CD8-positive, alpha-beta memory T cell (primary cell): ENCODE measurements around the gene WAS. TPM values are rescaled to one million over a fixed set of nuclear protein-coding genes. Genes with fewer than 3 reads are reported as not detected.

ENCODE experiments used
- CTCF ChIA-PET: fragments of 350-600 bp; sonication (Branson Sonifier 250); formaldehyde crosslinking; loops from one replicate; lab custom pipeline; 2021; ENCODE audit warnings: antibody characterized with exemption; lab: Charles Lee
- POLR2A ChIA-PET: fragments of 350-600 bp; sonication (Branson Sonifier 250); formaldehyde crosslinking; loops from one replicate; lab custom pipeline; 2021; ENCODE audit warnings: antibody characterized with exemption; lab: Charles Lee
- DNase-seq, 5 donors: peaks; one replicate each; pipeline versions ENCODE4 v3.0.0 to v3.0.0-alpha.2; 2020 to 2022; ENCODE audit warnings: mixed read lengths in 1 of 5
- H3K27ac ChIP-seq: one replicate; pipeline ENCODE4 v1.7.0; 2013; ENCODE audit warnings: low read depth, mild to moderate bottlenecking, low read length, moderate library complexity
- H3K27me3 ChIP-seq: 2 replicates; pipeline ENCODE4 v1.7.0; 2013; ENCODE audit warnings: low read length, mild to moderate bottlenecking; ENCODE audit not compliant: insufficient read depth, poor library complexity, severe bottlenecking
- H3K36me3 ChIP-seq: 2 replicates; pipeline ENCODE4 v1.7.0; 2013; ENCODE audit warnings: mild to moderate bottlenecking, low read length, moderate library complexity; ENCODE audit not compliant: insufficient read depth
- H3K4me1 ChIP-seq: 2 replicates; pipeline ENCODE4 v1.7.0; 2013; ENCODE audit warnings: mild to moderate bottlenecking, low read length, moderate library complexity; ENCODE audit not compliant: insufficient read depth
- H3K4me3 ChIP-seq: 2 replicates; pipeline ENCODE4 v1.7.0; 2013; ENCODE audit warnings: mild to moderate bottlenecking, low read length
- H3K9me3 ChIP-seq: 2 replicates; pipeline ENCODE4 v1.7.0; 2013; ENCODE audit warnings: mild to moderate bottlenecking, low read length
- H3K27ac Mint-ChIP-seq, 8 donors: one replicate each; pipeline ENCODE4 v1.8.0; 2020 to 2021; ENCODE audit warnings: mixed read lengths in 8 of 8, mild to moderate bottlenecking in 6 of 8, inconsistent platforms in 3 of 8, moderate library complexity in 3 of 8
- H3K27me3 Mint-ChIP-seq, 2 donors: one replicate each; pipeline ENCODE4 v1.8.0; 2020 to 2021; ENCODE audit warnings: mixed read lengths in 2 of 2, mild to moderate bottlenecking in 1 of 2, moderate library complexity in 1 of 2
- H3K36me3 Mint-ChIP-seq, 3 donors: one replicate each; pipeline ENCODE4 v1.8.0; 2020 to 2021; ENCODE audit warnings: mixed read lengths in 3 of 3, inconsistent platforms in 1 of 3, mild to moderate bottlenecking in 1 of 3
- H3K4me1 Mint-ChIP-seq, 3 donors: one replicate each; pipeline ENCODE4 v1.8.0; 2020 to 2021; ENCODE audit warnings: mixed read lengths in 3 of 3, inconsistent platforms in 1 of 3, mild to moderate bottlenecking in 1 of 3
- H3K4me3 Mint-ChIP-seq, 7 donors: one replicate each; pipeline ENCODE4 v1.8.0; 2020 to 2021; ENCODE audit warnings: mixed read lengths in 7 of 7, mild to moderate bottlenecking in 6 of 7, moderate library complexity in 4 of 7, inconsistent platforms in 2 of 7
- H3K9me3 Mint-ChIP-seq, 5 donors: one replicate each; pipeline ENCODE4 v1.8.0; 2020 to 2022; ENCODE audit warnings: mixed read lengths in 5 of 5, mild to moderate bottlenecking in 3 of 5, moderate library complexity in 2 of 5, inconsistent platforms in 1 of 5
- polyA plus RNA-seq: library from polyadenylated mRNA; unstranded; fragments of 300-500 nt; fragmentation: Illumina TruSeq; gene quantifications from one replicate; pipeline ENCODE4 v1.2.3, GENCODE V29; 2021
- total RNA-seq, 2 experiments: library from RNA; stranded (reverse); gene quantifications; one replicate each; pipeline ENCODE4 v1.2.3, GENCODE V29; 2021

WAS gene
- total and polyA plus RNA-seq, 3 experiments from 2014 or later, result 33.5 to 84.0 (median 81.9) TPM

DNA sequence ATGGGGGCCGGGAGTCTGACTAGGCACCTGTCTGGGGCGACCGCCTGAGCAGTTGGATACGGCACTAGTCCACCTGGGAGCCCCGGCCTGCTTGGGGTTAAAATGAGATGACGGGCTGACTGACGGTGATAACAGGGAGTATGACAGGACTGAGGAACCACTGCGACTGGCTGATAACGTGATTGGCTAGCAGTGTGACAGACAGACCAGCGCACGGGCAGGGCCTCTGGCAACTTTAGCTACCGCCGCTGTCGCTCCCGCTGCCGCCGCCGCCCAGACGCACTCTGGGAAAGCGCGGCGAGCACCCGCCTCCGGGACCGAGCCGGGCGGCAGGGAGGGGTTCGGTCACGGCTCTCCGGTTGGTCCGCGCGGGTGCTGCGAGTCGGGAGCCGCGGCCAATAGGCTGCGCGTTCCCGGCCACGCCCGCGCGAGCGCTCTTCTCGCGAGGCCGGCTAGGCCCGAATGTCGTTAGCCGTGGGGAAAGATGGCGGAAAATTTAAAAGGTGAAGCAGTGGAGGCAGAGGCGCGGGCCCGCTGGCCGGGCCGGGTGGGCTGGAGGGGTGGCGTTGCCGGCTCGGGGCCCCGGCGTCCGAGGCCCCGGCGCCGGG is 12.8 kb downstream of the WAS start, which contains the start of gene SUV39H1:
Gene SUV39H1 (plus strand): TSS at position 434 of the 608 bp plus-strand sequence. CDS start 51 bp downstream, at position 485.
- Mint-ChIP-seq H3K4me3 (peak within 1 kb of the TSS; percentile 83 to 93 (median 88)), H3K27me3 (peaks cover 0 to 4% of the 10 kb centered on the region in 2 donors), H3K27ac (peak within 1 kb of the TSS; percentile 86 to 98 (median 96)), H3K36me3 (peaks cover 0 to 32% (median 3%) of the 10 kb centered on the region in 3 donors), H3K9me3 (no peaks in the 10 kb centered on the region), H3K4me1 (peaks cover 24 to 43% (median 31%) of the 10 kb centered on the region in 3 donors)
- Histone ChIP-seq H3K27ac (peak within 1 kb of the TSS; percentile 87), H3K36me3 (no peaks in the 10 kb centered on the region), H3K4me1 (peaks cover 16% of the 10 kb centered on the region), H3K4me3 (peak within 1 kb of the TSS; percentile 80), H3K9me3 (no peaks in the 10 kb centered on the region), H3K27me3 (no peaks in the 10 kb centered on the region)
- peak; percentile 77 to 90 (median 86) for DNase-seq
- ChIA-PET CTCF (interaction anchor here (1.6 kb wide), 1 partner anchor 13 kb away, joined by 4 read pairs; no protein-coding TSS in a partner anchor), POLR2A (interaction anchor here (0.9 to 3.5 kb wide), 7 partner anchors 12 to 201 kb away, joined by 3 to 16 read pairs (median 5); partner anchors contain the start of genes HDAC6, PQBP1, TIMM17B and WAS)

DNA sequence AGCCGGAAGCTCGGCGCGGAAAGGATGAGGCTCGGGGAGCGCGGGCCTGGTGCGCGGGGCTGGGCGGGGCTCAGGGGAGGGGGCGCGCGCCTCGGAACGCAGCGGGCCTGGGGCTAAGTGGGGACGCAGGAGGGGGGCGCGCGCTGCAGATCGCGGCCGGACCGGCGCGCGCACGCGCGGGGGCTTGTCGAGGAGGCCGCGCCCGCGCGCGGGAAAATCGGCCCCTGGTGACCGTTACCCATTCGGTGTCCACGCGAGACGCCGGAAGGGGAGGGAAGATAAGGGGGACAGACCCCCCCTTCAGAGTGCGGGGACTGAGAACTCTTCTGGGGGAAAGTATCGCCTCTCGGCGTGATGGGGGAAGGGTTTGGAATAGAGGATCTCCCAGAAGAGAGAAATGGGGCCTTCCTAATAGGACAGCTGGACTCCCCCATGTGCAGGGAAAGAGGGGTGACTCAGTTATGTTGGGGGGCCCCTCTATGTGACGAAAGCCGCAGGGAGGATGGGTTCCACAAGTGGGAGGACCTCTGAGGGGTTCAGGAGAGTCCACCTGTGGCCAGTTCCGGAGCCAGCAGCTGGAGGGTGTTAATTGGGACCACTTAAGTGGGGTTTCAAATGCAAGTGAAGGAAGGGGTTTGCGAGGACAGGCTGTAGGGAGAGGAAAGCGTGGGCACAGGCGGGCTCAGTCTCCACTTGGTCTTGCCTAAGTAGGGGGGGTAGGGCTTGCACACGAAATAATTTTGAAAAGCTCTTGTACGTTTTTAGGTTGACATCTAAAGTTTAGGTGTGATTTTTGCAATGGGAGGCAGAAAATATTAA is 13.5 kb downstream of the WAS start:
- H3K4me1 Mint-ChIP-seq, result peaks cover 26 to 50% (median 33%) of the 10 kb centered on the region in 3 donors
- POLR2A ChIA-PET, result interaction anchor here (0.9 to 3.5 kb wide), 5 partner anchors 13 to 104 kb away, joined by 3 to 16 read pairs (median 3); partner anchors contain the start of genes HDAC6 and WAS
- no peaks in the 10 kb centered on the region for H3K36me3 ChIP-seq

GRCh38 chrX:48698306-48698705 is 14.7 kb downstream of the WAS start:
- no peak overlapping the region for H3K4me3 ChIP-seq
- Mint-ChIP-seq H3K4me1 (peaks cover 33 to 61% (median 45%) of the 10 kb centered on the region in 3 donors), H3K27me3 (peaks cover 0 to 4% of the 10 kb centered on the region in 2 donors), H3K27ac (peak overlapping the region in 1 of 8 donors; percentile 11), H3K36me3 (peaks cover 0 to 47% (median 2%) of the 10 kb centered on the region in 3 donors), H3K9me3 (no peaks in the 10 kb centered on the region), H3K4me3 (peak overlapping the region in 4 of 7 donors; percentile 45 to 86 (median 60))
- ChIA-PET POLR2A (interaction anchor here (0.6 to 1.3 kb wide), 3 partner anchors 15 to 39 kb away, joined by 3 read pairs; no protein-coding TSS in a partner anchor), CTCF (interaction anchor here (1.3 kb wide), 1 partner anchor 50 kb away, joined by 3 read pairs; no protein-coding TSS in a partner anchor)
- no peaks in the 10 kb centered on the region for H3K36me3 ChIP-seq
- no peak overlapping the region for H3K27ac ChIP-seq
- no peaks in the 10 kb centered on the region for H3K27me3 ChIP-seq
- H3K9me3 ChIP-seq, result no peaks in the 10 kb centered on the region
- H3K4me1 ChIP-seq, result peaks cover 17% of the 10 kb centered on the region
- no peak for DNase-seq

More for the DNA sequence above, 13.5 kb downstream of the WAS start:
- Histone ChIP-seq H3K27me3 (no peaks in the 10 kb centered on the region), H3K4me1 (peaks cover 17% of the 10 kb centered on the region), H3K4me3 (peak overlapping the region; percentile 39), H3K9me3 (no peaks in the 10 kb centered on the region), H3K27ac (peak overlapping the region; percentile 59)
- Mint-ChIP-seq H3K4me3 (peak overlapping the region; percentile 49 to 90 (median 86)), H3K9me3 (no peaks in the 10 kb centered on the region), H3K36me3 (peaks cover 0 to 36% (median 2%) of the 10 kb centered on the region in 3 donors), H3K27ac (peak overlapping the region; percentile 18 to 97 (median 78)), H3K27me3 (peaks cover 0 to 4% of the 10 kb centered on the region in 2 donors)
- CTCF ChIA-PET, result no interaction called here
- peak in 2 of 5 donors; percentile 7 to 64 for DNase-seq

DNA sequence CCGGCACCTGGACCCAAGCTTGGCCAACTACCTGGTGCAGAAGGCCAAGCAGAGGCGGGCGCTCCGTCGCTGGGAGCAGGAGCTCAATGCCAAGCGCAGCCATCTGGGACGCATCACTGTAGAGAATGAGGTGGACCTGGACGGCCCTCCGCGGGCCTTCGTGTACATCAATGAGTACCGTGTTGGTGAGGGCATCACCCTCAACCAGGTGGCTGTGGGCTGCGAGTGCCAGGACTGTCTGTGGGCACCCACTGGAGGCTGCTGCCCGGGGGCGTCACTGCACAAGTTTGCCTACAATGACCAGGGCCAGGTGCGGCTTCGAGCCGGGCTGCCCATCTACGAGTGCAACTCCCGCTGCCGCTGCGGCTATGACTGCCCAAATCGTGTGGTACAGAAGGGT is 16.6 kb downstream of the WAS start:
- Mint-ChIP-seq H3K27ac (no peak overlapping the region), H3K27me3 (peaks cover 0 to 7% of the 10 kb centered on the region in 2 donors), H3K9me3 (no peaks in the 10 kb centered on the region), H3K4me3 (no peak overlapping the region), H3K4me1 (peaks cover 37 to 72% (median 53%) of the 10 kb centered on the region in 3 donors), H3K36me3 (peaks cover 0 to 59% (median 6%) of the 10 kb centered on the region in 3 donors)
- no peaks in the 10 kb centered on the region for H3K9me3 ChIP-seq
- H3K4me3 ChIP-seq, result no peak overlapping the region
- DNase-seq, result no peak
- ChIA-PET POLR2A (no interaction called here), CTCF (interaction anchor here (1.2 kb wide), 1 partner anchor 21 kb away, joined by 3 read pairs; no protein-coding TSS in a partner anchor)
- no peaks in the 10 kb centered on the region for H3K36me3 ChIP-seq
- H3K27ac ChIP-seq, result no peak overlapping the region
- H3K4me1 ChIP-seq, result peaks cover 17% of the 10 kb centered on the region
- H3K27me3 ChIP-seq, result no peaks in the 10 kb centered on the region

GRCh38 chrX:48700951-48701653 is 17.5 kb downstream of the WAS start:
- H3K36me3 ChIP-seq, result no peaks in the 10 kb centered on the region
- POLR2A ChIA-PET, result no interaction called here

DNA sequence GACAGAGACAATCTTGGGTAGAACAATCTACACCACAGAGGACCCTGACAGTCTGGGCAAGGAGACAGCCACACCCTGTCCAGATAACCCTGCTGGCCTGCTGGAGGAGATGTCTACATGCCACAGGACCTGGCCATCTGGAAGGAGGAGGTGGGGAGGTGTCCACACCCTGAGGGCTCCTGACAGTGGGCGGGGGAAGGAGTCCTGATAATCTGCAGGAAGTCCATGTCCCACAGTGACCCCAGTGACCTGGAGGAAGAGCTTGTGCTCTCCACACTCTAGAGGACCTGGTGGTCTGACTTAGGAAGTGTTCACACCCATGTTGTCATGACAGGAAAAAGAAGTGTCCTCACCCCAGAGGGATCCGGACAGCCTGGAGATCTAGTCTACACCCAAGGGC is 18.4 kb downstream of the WAS start:
- ChIA-PET CTCF (no interaction called here), POLR2A (no interaction called here)
- Mint-ChIP-seq H3K27me3 (peaks cover 0 to 10% of the 10 kb centered on the region in 2 donors), H3K4me1 (peaks cover 28 to 62% (median 40%) of the 10 kb centered on the region in 3 donors), H3K9me3 (no peaks in the 10 kb centered on the region), H3K36me3 (peaks cover 0 to 59% (median 6%) of the 10 kb centered on the region in 3 donors), H3K4me3 (no peak overlapping the region), H3K27ac (peak overlapping the region in 2 of 8 donors; percentile 54 to 61)
- no peaks in the 10 kb centered on the region for H3K36me3 ChIP-seq
- peaks cover 10% of the 10 kb centered on the region for H3K4me1 ChIP-seq
- H3K4me3 ChIP-seq, result no peak overlapping the region
- no peaks in the 10 kb centered on the region for H3K27me3 ChIP-seq
- no peak overlapping the region for H3K27ac ChIP-seq
- no peaks in the 10 kb centered on the region for H3K9me3 ChIP-seq
- no peak for DNase-seq

More at GRCh38 chrX:48700951-48701653, 17.5 kb downstream of the WAS start:
- Histone ChIP-seq H3K27ac (no peak overlapping the region), H3K9me3 (no peaks in the 10 kb centered on the region), H3K4me3 (no peak overlapping the region), H3K4me1 (peaks cover 10% of the 10 kb centered on the region), H3K27me3 (no peaks in the 10 kb centered on the region)
- Mint-ChIP-seq H3K4me1 (peaks cover 32 to 66% (median 44%) of the 10 kb centered on the region in 3 donors), H3K27ac (peak overlapping the region in 1 of 8 donors; percentile 54), H3K36me3 (peaks cover 0 to 58% (median 6%) of the 10 kb centered on the region in 3 donors), H3K4me3 (no peak overlapping the region), H3K9me3 (no peaks in the 10 kb centered on the region), H3K27me3 (peaks cover 0 to 10% of the 10 kb centered on the region in 2 donors)
- no peak for DNase-seq
- CTCF ChIA-PET, result interaction anchor here (1.2 kb wide), 1 partner anchor 20 kb away, joined by 3 read pairs; no protein-coding TSS in a partner anchor

DNA sequence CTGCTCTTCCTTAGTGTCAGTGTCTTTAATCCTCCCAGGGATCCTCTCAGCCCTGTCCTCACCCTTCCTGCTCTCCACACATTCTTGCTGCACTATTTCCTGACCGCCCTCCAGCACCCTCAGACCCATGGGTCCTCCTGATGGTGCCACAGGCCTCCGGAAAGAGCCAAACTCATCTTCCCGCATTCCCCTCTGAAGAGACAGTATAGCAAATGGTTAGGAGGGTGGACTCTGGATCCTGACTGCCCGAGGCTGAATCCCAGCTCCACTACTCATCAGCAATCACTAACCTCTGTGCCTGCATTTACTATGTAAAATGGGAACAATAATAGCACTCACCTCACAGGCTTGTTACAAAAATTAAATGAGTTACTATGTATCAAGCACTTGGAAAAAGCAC is 19.1 kb downstream of the WAS start:
- peaks cover 0 to 63% (median 6%) of the 10 kb centered on the region in 3 donors for H3K36me3 Mint-ChIP-seq
- no peaks in the 10 kb centered on the region for H3K27me3 ChIP-seq
- no peaks in the 10 kb centered on the region for H3K9me3 ChIP-seq
- CTCF ChIA-PET, result no interaction called here
- H3K27me3 Mint-ChIP-seq, result peaks cover 0 to 10% of the 10 kb centered on the region in 2 donors
- POLR2A ChIA-PET, result no interaction called here
- DNase-seq, result no peak
- H3K4me1 Mint-ChIP-seq, result peaks cover 21 to 56% (median 33%) of the 10 kb centered on the region in 3 donors
- no peaks in the 10 kb centered on the region for H3K36me3 ChIP-seq
- peak overlapping the region in 1 of 7 donors; percentile 80 for H3K4me3 Mint-ChIP-seq
- H3K4me1 ChIP-seq, result peaks cover 5% of the 10 kb centered on the region
- H3K27ac Mint-ChIP-seq, result peak overlapping the region in 4 of 8 donors; percentile 21 to 54 (median 24)
- H3K4me3 ChIP-seq, result no peak overlapping the region
- H3K27ac ChIP-seq, result no peak overlapping the region
- H3K9me3 Mint-ChIP-seq, result no peaks in the 10 kb centered on the region
